Tibial artery (tissue), 4 donors: ENCODE results near the gene ATG7.

Experiments used
- DNase-seq, 2 donors: peaks; one replicate each; pipeline ENCODE4 v3.0.0-alpha.2; 2019
- H3K27ac ChIP-seq, 2 donors: fragments of 200-600 bp; sonication (generic) in 1 of 2; 1 replicate in 1 of 2; 2 replicates in 1 of 2; pipeline ENCODE4 v1.5.1; 2018 to 2019; ENCODE audit warnings: mild to moderate bottlenecking in 1 of 2
- H3K27me3 ChIP-seq, 2 donors: fragments of 200-600 bp; sonication (generic) in 1 of 2; one replicate each; pipeline versions ENCODE4 v1.5.1 to v1.6.0; 2016 to 2019
- H3K36me3 ChIP-seq, 3 donors: fragments of 200-600 bp; sonication (generic) in 2 of 3; one replicate each; pipeline ENCODE4 v1.5.1; 2016 to 2019; ENCODE audit warnings: mild to moderate bottlenecking in 2 of 3
- H3K4me1 ChIP-seq, 4 donors: fragments of 200-600 bp; sonication (generic) in 2 of 4; 1 replicate in 3 of 4; 2 replicates in 1 of 4; pipeline ENCODE4 v1.5.1; 2016 to 2019
- H3K4me3 ChIP-seq, 2 donors: fragments of 200-600 bp; sonication (generic) in 1 of 2; 1 replicate in 1 of 2; 2 replicates in 1 of 2; pipeline ENCODE4 v1.5.1; 2018 to 2019; ENCODE audit warnings: mild to moderate bottlenecking in 2 of 2
- H3K9me3 ChIP-seq, 3 donors: fragments of 200-600 bp; sonication (generic) in 1 of 3; one replicate each; pipeline ENCODE4 v1.5.1; 2016 to 2019
- CTCF ChIP-seq, 2 experiments: fragments of 200-600 bp in 1 of 2; fragments of 450-650 bp in 1 of 2; IDR thresholded peaks; one replicate each; pipeline ENCODE4 v1.5.1; 2017 to 2019; ENCODE audit warnings: antibody characterized with exemption in 2 of 2, mild to moderate bottlenecking in 1 of 2, moderate library complexity in 1 of 2
- intact Hi-C: fragments of 100-400 bp; cut with DNase I; formaldehyde crosslinking; loops from one replicate; pipeline ENCODE4 v1.15.0; 2023; ENCODE audit warnings: low total_unique reads

Gene ATG7

DNA sequence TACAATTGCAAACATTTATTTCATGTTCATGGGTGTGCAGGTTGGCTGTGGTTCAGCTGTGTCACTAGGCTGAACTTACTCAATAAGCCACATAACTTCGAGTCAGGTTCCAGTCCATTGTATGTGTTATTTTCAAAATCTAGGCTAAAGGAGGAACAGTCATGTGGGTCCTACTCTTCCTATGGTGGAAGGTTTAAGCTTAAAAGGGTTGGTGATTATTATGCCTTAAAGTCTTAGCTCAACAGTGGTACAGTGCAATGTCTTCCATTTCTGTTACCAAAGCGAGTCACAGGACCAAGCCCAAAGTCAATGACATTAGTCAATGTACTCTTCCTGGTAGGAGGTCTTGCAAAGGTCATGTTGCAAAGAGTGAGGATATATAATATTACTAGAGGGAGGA lies 78.2 kb downstream of the ATG7 start:
- Histone ChIP-seq H3K4me1 (no peaks in the 10 kb centered on the region), H3K9me3 (no peaks in the 10 kb centered on the region), H3K36me3 (peaks cover 25 to 45% (median 38%) of the 10 kb centered on the region in 3 donors), H3K27me3 (no peaks in the 10 kb centered on the region), H3K4me3 (no peak overlapping the region), H3K27ac (no peak overlapping the region)
- no peak for DNase-seq
- TF ChIP-seq CTCF (IDR thresholded peaks at IDR 0.05): no peak
- intact Hi-C loops: no loop called here

GRCh38 chr3:11351451-11351850 lies 79.3 kb downstream of the ATG7 start:
- H3K36me3 ChIP-seq: peaks cover 25 to 37% (median 30%) of the 10 kb centered on the region in 3 donors
- intact Hi-C loops: no loop called here
- no peak overlapping the region for H3K27ac ChIP-seq
- no peaks in the 10 kb centered on the region for H3K27me3 ChIP-seq
- H3K4me3 ChIP-seq: no peak overlapping the region
- no peak for TF ChIP-seq CTCF (IDR thresholded peaks at IDR 0.05)
- no peaks in the 10 kb centered on the region for H3K4me1 ChIP-seq
- DNase-seq: no peak
- H3K9me3 ChIP-seq: no peaks in the 10 kb centered on the region

DNA sequence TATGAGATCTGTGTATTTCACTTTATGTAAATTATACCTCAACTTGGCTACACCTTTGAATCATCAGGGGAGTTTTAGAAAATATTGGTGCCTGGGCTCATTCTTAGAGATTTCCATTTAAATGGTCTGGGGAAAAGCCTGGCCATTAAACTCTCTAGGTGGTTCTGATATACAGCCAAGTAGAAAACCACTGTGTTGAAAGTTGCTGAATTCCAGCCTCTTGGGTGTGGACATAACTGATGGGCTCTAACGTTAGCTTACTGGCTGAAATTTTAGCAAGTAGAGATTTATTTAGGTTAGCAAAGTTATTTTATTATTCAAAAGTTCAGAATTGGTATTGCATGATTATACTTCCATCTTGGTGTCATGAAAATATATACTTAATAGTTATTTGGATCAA lies 84.1 kb downstream of the ATG7 start:
- Histone ChIP-seq H3K36me3 (peaks cover 26 to 42% (median 35%) of the 10 kb centered on the region in 3 donors), H3K27me3 (no peaks in the 10 kb centered on the region)

GRCh38 chr3:11362600-11362999 lies 90.4 kb downstream of the ATG7 start:
- Histone ChIP-seq H3K9me3 (no peaks in the 10 kb centered on the region), H3K27me3 (no peaks in the 10 kb centered on the region), H3K4me3 (no peak overlapping the region), H3K4me1 (peaks cover 0 to 14% (median 9%) of the 10 kb centered on the region in 4 donors), H3K27ac (no peak overlapping the region), H3K36me3 (peaks cover 61 to 77% (median 69%) of the 10 kb centered on the region in 3 donors)
- DNase-seq: no peak
- intact Hi-C loops: no loop called here
- no peak for TF ChIP-seq CTCF (IDR thresholded peaks at IDR 0.05)

More for the DNA sequence above, 84.1 kb downstream of the ATG7 start:
- no peak overlapping the region for H3K4me3 ChIP-seq
- intact Hi-C loops: no loop called here
- no peak for DNase-seq
- H3K27ac ChIP-seq: no peak overlapping the region
- H3K9me3 ChIP-seq: no peaks in the 10 kb centered on the region
- TF ChIP-seq CTCF (IDR thresholded peaks at IDR 0.05): no peak
- no peaks in the 10 kb centered on the region for H3K4me1 ChIP-seq

DNA sequence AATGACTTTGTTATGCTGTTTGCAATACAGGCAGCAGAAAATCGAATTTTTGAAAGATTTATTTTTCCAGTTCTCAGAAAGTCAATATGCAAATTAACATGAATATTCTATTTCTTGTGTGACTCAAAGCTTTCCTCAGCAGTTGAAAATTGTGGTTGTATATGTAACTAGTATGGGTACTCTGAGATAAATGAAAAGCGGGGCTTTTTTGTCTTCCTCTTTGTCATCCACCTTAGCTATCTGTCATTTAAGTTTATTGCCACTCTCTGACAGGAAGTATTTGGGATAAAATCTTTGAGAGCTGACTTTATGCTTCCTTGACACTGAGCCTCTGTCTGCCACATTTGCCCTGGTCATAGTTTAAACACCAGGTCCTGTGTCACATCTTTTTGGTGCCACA lies 91.5 kb downstream of the ATG7 start:
- H3K4me3 ChIP-seq: no peak overlapping the region
- H3K27ac ChIP-seq: no peak overlapping the region
- no peak for TF ChIP-seq CTCF (IDR thresholded peaks at IDR 0.05)
- intact Hi-C loops: no loop called here
- H3K27me3 ChIP-seq: no peaks in the 10 kb centered on the region
- peaks cover 54 to 72% (median 62%) of the 10 kb centered on the region in 3 donors for H3K36me3 ChIP-seq
- no peaks in the 10 kb centered on the region for H3K9me3 ChIP-seq
- no peak for DNase-seq
- peaks cover 0 to 15% (median 10%) of the 10 kb centered on the region in 4 donors for H3K4me1 ChIP-seq

DNA sequence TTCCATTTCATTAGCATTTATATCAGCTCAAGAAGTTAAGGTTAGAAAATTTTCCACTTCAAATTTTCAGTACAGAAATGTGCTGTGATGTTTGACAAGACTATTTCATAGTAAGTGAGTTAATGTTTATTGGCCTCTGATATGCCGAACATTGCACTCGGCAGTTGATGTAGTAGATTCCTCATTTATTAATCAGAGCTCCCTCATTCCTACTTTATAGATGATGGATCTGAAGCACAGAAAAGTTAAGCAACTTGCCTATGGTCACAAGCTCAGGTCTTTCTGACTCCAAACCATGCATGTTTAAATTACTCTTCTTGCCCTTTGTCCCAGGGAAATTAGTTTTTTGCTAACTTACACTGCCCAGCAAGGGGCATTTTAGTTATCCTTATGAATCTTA lies 92.0 kb downstream of the ATG7 start:
- Histone ChIP-seq H3K4me3 (no peak overlapping the region), H3K27ac (no peak overlapping the region), H3K36me3 (peaks cover 50 to 70% (median 58%) of the 10 kb centered on the region in 3 donors), H3K27me3 (no peaks in the 10 kb centered on the region), H3K4me1 (peaks cover 0 to 15% (median 10%) of the 10 kb centered on the region in 4 donors), H3K9me3 (no peaks in the 10 kb centered on the region)
- no peak for DNase-seq
- TF ChIP-seq CTCF (IDR thresholded peaks at IDR 0.05): no peak
- intact Hi-C loops: no loop called here
